Kidney epithelial cell (primary cell): ENCODE measurements around the gene PCAT7. TPM values are rescaled to one million over a fixed set of nuclear protein-coding genes. Genes with fewer than 3 reads are reported as not detected.
"Not testable (repeated sequence)": the region's sequence is repeated elsewhere in the genome, so short reads cannot be mapped to it uniquely, and the experiment has no call there.

Source experiments
- DNase-seq: peaks from one replicate; pipeline ENCODE4 v3.0.0-alpha.2; 2010; ENCODE audit warnings: low read depth
- H3K27me3 ChIP-seq: 2 replicates; pipeline ENCODE4 v1.6.0; 2011; ENCODE audit warnings: low read length; ENCODE audit not compliant: control insufficient read depth, insufficient read depth
- H3K36me3 ChIP-seq: 2 replicates; pipeline ENCODE4 v1.5.1; 2011; ENCODE audit warnings: low read length; ENCODE audit not compliant: control insufficient read depth, insufficient read depth
- H3K4me3 ChIP-seq: 2 replicates; pipeline ENCODE4 v1.5.1; 2011; ENCODE audit warnings: low read depth, mild to moderate bottlenecking, control low read depth, low read length
- CTCF ChIP-seq: IDR thresholded peaks from 2 replicates; pipeline ENCODE4 v1.5.1; 2011; ENCODE audit warnings: mild to moderate bottlenecking, moderate library complexity, low read length, control low read depth, inconsistent platforms; ENCODE audit not compliant: insufficient read depth, poor library complexity, severe bottlenecking
- total RNA-seq: library from RNA; depleted of rRNA; stranded (reverse); fragments of >200 nt; gene quantifications from 2 replicates; pipeline ENCODE4 v1.2.3, GENCODE V29; 2015

The PCAT7 gene
- total RNA-seq, 1 donor from 2014 or later: not detected

GRCh38 chr9:94554078-94554438, 825 bp upstream of the PCAT7 start:
- H3K4me3 ChIP-seq: no peak overlapping the region

DNA sequence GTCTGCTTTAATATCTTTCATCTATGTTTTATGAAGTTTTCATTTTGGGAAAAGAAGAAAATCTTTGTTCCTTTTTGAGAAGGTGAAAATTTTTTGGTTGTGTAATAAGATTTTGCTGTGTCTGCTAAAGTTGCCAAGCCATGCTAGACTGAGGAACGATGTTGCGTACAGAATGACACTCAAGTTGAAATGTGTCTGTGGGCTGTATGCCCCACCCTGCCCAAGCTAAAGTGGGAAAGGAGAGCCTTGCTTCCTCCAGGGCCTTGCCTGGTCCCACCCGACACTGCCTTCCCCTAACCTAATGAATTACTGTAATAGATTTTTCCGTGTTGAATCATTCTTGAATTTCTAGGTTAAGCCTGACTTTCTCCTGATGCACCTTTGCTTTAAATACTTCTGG, 2.5 kb downstream of the PCAT7 start:
- H3K4me3 ChIP-seq: no peak overlapping the region
- TF ChIP-seq CTCF: no peak
- no peak for DNase-seq

More at GRCh38 chr9:94554078-94554438, 825 bp upstream of the PCAT7 start:
- DNase-seq: no peak
- TF ChIP-seq CTCF: no peak
- Histone ChIP-seq H3K36me3 (no peaks in the 10 kb centered on the region), H3K27me3 (no peaks in the 10 kb centered on the region)

DNA sequence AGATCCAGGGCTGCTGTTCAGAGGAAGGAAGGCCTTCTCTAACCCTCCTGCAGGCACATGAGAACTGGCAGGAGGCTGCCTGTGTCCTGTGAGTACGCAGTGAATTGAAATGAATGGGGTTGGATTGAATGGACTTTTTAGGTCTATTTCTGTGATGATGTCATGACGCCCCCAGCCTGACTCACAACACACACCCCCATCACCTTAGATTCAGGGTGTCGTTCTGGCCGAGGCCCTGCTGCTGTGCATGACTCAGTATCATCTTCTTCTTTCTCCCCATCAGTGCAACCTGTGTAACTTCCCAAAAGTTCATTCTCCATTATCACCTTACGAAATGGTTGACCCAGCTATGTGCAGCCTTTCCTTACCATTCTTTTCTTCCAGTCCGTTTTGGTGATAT, 5.4 kb downstream of the PCAT7 start:
- no peak for TF ChIP-seq CTCF
- no peak overlapping the region for H3K4me3 ChIP-seq
- no peaks in the 10 kb centered on the region for H3K36me3 ChIP-seq
- H3K27me3 ChIP-seq: no peaks in the 10 kb centered on the region
- no peak for DNase-seq

More for the DNA sequence above, 2.5 kb downstream of the PCAT7 start:
- no peaks in the 10 kb centered on the region for H3K27me3 ChIP-seq
- no peaks in the 10 kb centered on the region for H3K36me3 ChIP-seq

- no peak for TF ChIP-seq CTCF
- H3K4me3 ChIP-seq: no peak overlapping the region
- H3K36me3 ChIP-seq: no peaks in the 10 kb centered on the region
- no peaks in the 10 kb centered on the region for H3K27me3 ChIP-seq
- no peak for DNase-seq
Observed at GRCh38 chr9:94563548-94563947, 8.7 kb downstream of the PCAT7 start.

DNA sequence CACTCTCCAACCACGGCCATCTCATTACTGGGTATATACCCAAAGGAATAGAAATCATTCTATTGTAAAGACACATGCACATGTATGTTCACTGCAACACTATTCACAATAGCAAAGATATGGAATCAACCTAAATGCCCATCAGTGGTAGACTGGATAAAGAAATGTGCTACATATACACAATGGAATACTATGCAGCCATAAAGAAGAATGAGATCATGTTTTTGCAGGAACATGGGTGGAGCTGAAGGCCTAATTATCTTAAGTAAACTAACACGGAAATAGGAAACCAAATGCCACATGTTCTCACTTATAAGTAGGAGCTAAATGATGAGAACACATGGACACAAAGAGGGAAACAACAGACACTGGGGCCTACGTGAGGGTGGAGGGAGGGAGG, 9.4 kb downstream of the PCAT7 start:
- H3K4me3 ChIP-seq, DNase-seq, H3K27me3 ChIP-seq, H3K36me3 ChIP-seq: not testable (repeated sequence)

DNA sequence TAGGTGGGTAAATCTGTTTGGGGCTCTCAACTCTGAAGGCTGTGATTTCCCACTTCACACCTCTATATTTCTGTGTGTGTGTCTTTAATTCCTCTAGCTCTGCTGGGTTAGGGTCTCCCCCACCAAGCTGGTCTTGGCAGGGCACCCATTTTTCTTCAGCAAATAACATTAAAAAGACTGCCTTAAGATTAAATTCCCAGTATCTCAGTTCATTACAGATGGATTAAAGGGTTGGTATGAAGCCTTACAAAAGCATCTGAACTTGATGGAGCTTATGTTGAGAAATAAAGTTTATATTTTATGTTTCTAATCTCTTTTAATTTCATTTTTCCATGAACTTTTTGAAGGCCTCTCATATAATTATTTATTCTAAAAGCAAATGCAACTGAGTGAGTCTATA, 11.7 kb downstream of the PCAT7 start:
- H3K36me3 ChIP-seq: no peaks in the 10 kb centered on the region
- H3K4me3 ChIP-seq: no peak overlapping the region
- no peak for DNase-seq
- H3K27me3 ChIP-seq: no peaks in the 10 kb centered on the region
- TF ChIP-seq CTCF: no peak
